Muscle of leg (tissue), 9 donors: Measurements from ENCODE around the gene TNRC18. TPM values are rescaled to one million over a fixed set of nuclear protein-coding genes. Genes with fewer than 3 reads are reported as not detected.

Experiments used
- polyA plus RNA-seq, 8 donors: library from polyadenylated mRNA; unstranded; fragments of 120-200 nt; gene quantifications; one replicate each; pipeline versions ENCODE4 v1.2.1 to v1.2.3, GENCODE V29; 2013; ENCODE audit warnings: inconsistent platforms in 1 of 8, low replicate concordance in 1 of 8; ENCODE audit not compliant: insufficient read length in 8 of 8, insufficient read depth in 1 of 8
- total RNA-seq: library from RNA; stranded (reverse); fragments of 120-200 nt; gene quantifications from one replicate; pipeline ENCODE4 v1.2.4, GENCODE V29; 2013

TNRC18 gene
- total and polyA plus RNA-seq, 9 donors = 18.3 to 81.3 (median 56.6) TPM

Other genes starting within 250 kb of the TNRC18 start
- gene WIPI2, start 233.6 kb downstream of the TNRC18 start, total RNA-seq = 27.2 TPM
- 10 to 100 TPM; 34.7 to 42.9 (median 39.8) TPM for gene WIPI2, start 233.6 kb downstream of the TNRC18 start, polyA plus RNA-seq
- 18.5 TPM for gene SLC29A4, start 140.9 kb downstream of the TNRC18 start, total RNA-seq
- 10 to 100 TPM; 29.6 to 51.7 (median 35.9) TPM for gene SLC29A4, start 140.9 kb downstream of the TNRC18 start, polyA plus RNA-seq
- gene FBXL18, start 90.0 kb upstream of the TNRC18 start, total RNA-seq = 1.6 TPM
- gene FBXL18, start 90.0 kb upstream of the TNRC18 start, polyA plus RNA-seq = 1 to 10 TPM; 3.3 to 5.4 (median 4.7) TPM
- gene ACTB, start 106.8 kb upstream of the TNRC18 start, total RNA-seq = 952 TPM
- gene ACTB, start 106.8 kb upstream of the TNRC18 start, polyA plus RNA-seq = 1,000 to 10,000 TPM; 1,870 to 2,992 (median 2,164) TPM
- gene FSCN1, start 169.0 kb upstream of the TNRC18 start, total RNA-seq = 89.4 TPM
- 100 to 1,000 TPM; 135 to 228 (median 183) TPM for gene FSCN1, start 169.0 kb upstream of the TNRC18 start, polyA plus RNA-seq